BLaER1 treated with 17β-estradiol and CSF1 and Interleukin-3, amounts not matched to agents 10 nM and 100 nM (cell line): Measurements from ENCODE around the gene FAM193B.
A peak's percentile ranks its signal among the peaks of the same experiment; 100 is the strongest.

Experiments
- H3K27ac ChIP-seq, 11 experiments: shearing (Covaris generic); formaldehyde crosslinking; 2 replicates each; pipeline ENCODE4 v1.8.1; 2022
- H3K27me3 ChIP-seq, 11 experiments: shearing (Covaris generic); formaldehyde crosslinking; 2 replicates each; pipeline ENCODE4 v1.8.1; 2022
- H3K36me3 ChIP-seq, 11 experiments: shearing (Covaris generic); formaldehyde crosslinking; 2 replicates each; pipeline ENCODE4 v1.8.1; 2022
- H3K4me1 ChIP-seq, 10 experiments: shearing (Covaris generic); formaldehyde crosslinking; 2 replicates each; pipeline ENCODE4 v1.8.1; 2022
- H3K4me2 ChIP-seq, 11 experiments: shearing (Covaris generic); formaldehyde crosslinking; 2 replicates each; pipeline ENCODE4 v1.8.1; 2022
- H3K4me3 ChIP-seq, 10 experiments: shearing (Covaris generic); formaldehyde crosslinking; 2 replicates each; pipeline ENCODE4 v1.8.1; 2022
- H3K9ac ChIP-seq, 11 experiments: shearing (Covaris generic); formaldehyde crosslinking; 2 replicates each; pipeline ENCODE4 v1.8.1; 2022
- H3K9me3 ChIP-seq, 11 experiments: shearing (Covaris generic); formaldehyde crosslinking; replicated peaks in 1 of 11; 2 replicates each; pipeline ENCODE4 v1.8.1; 2022
- H4K20me1 ChIP-seq, 11 experiments: shearing (Covaris generic); formaldehyde crosslinking; 2 replicates each; pipeline ENCODE4 v1.8.1; 2022
- Cebpa-rat ChIP-seq, 11 experiments: shearing (Covaris generic); IDR thresholded peaks; 2 replicates each; pipeline ENCODE4 v1.8.1; 2022

The FAM193B gene

GRCh38 chr5:177592010-177592834 is 37.9 kb upstream of the FAM193B start, which contains the start of gene TMED9:
TMED9 (plus strand) TSS chr5:177592203; CDS start chr5:177592215, 12 bp downstream.
- H3K27me3 ChIP-seq: no peaks in the 10 kb centered on the region
- H3K9ac ChIP-seq: peak within 1 kb of the TSS; percentile 82 to 95 (median 89)
- peak within 1 kb of the TSS; percentile 77 to 97 (median 86) for H3K4me2 ChIP-seq
- H3K27ac ChIP-seq: peak within 1 kb of the TSS; percentile 75 to 91 (median 87)
- peak within 1 kb of the TSS; percentile 80 to 95 (median 90) for H3K4me3 ChIP-seq
- H3K9me3 ChIP-seq: no peaks in the 10 kb centered on the region
- peaks cover 18 to 48% (median 39%) of the 10 kb centered on the region in 11 experiments; a peak in 21 of 22 replicates for H4K20me1 ChIP-seq
- TF ChIP-seq Cebpa-rat (IDR thresholded peaks at IDR 0.05): no peak
- peaks cover 13 to 51% (median 30%) of the 10 kb centered on the region in 10 experiments for H3K4me1 ChIP-seq
- peaks cover 39 to 45% (median 43%) of the 10 kb centered on the region in 11 experiments for H3K36me3 ChIP-seq

- Histone ChIP-seq H3K4me2 (peak overlapping the region; percentile 49 to 94 (median 86)), H3K9ac (peak overlapping the region in 10 of 11 experiments; percentile 87 to 95 (median 90); a peak in 15 of 22 replicates), H3K9me3 (no peaks in the 10 kb centered on the region), H3K4me1 (peaks cover 13 to 46% (median 29%) of the 10 kb centered on the region in 10 experiments), H3K27ac (peak overlapping the region in 6 of 11 experiments; percentile 85 to 91 (median 89); a peak in 7 of 22 replicates), H3K27me3 (no peaks in the 10 kb centered on the region), H3K4me3 (peak overlapping the region; percentile 80 to 95 (median 90)), H4K20me1 (peaks cover 18 to 44% (median 38%) of the 10 kb centered on the region in 11 experiments; a peak in 21 of 22 replicates), H3K36me3 (peaks cover 36 to 39% (median 38%) of the 10 kb centered on the region in 11 experiments)
- TF ChIP-seq Cebpa-rat (IDR thresholded peaks at IDR 0.05): no peak
Measured at GRCh38 chr5:177591690-177592009, 37.3 kb upstream of the FAM193B start.

- H3K9ac ChIP-seq: no peak overlapping the region
- H3K36me3 ChIP-seq: peaks cover 23 to 27% (median 26%) of the 10 kb centered on the region in 11 experiments
- no peak for TF ChIP-seq Cebpa-rat (IDR thresholded peaks at IDR 0.05)
- H3K4me2 ChIP-seq: no peak overlapping the region
- no peak overlapping the region for H3K4me3 ChIP-seq
- H3K9me3 ChIP-seq: no peaks in the 10 kb centered on the region
- H3K27ac ChIP-seq: no peak overlapping the region
- H3K4me1 ChIP-seq: peaks cover 13 to 38% (median 25%) of the 10 kb centered on the region in 10 experiments
- H4K20me1 ChIP-seq: peaks cover 18 to 31% (median 28%) of the 10 kb centered on the region in 11 experiments; a peak in 21 of 22 replicates
- no peaks in the 10 kb centered on the region for H3K27me3 ChIP-seq
Measured at GRCh38 chr5:177590406-177590805, 36.0 kb upstream of the FAM193B start.

DNA sequence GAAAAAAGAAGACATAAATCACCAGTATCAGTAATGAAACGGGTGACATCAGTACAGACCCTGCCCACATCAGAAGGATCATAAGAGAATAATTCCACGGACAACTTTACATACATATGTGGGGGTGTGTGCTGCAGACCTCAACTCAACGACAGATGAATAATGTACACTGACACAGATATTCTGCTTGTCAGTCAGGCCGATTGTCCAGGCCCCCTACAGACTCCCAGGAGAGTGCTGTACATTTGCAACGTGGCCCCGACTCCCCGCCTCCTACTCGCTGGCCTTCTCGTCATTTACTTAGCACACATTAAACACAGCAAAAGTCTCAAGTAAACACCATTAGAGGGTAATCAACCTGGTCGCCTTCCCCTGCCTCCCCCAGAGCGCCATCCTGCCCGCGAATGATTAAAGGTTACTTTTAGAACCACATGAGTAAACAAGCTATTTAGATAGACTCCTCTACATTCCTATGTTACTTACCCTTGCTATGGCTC is 34.1 kb upstream of the FAM193B start:
- Histone ChIP-seq H3K27me3 (no peaks in the 10 kb centered on the region), H3K4me1 (peaks cover 8 to 18% (median 13%) of the 10 kb centered on the region in 10 experiments), H3K27ac (no peak overlapping the region), H4K20me1 (peaks cover 6 to 12% (median 8%) of the 10 kb centered on the region in 11 experiments; a peak in 19 of 22 replicates), H3K36me3 (peaks cover 4 to 7% (median 6%) of the 10 kb centered on the region in 11 experiments), H3K9me3 (no peaks in the 10 kb centered on the region), H3K4me3 (no peak overlapping the region), H3K9ac (no peak overlapping the region), H3K4me2 (no peak overlapping the region)
- TF ChIP-seq Cebpa-rat (IDR thresholded peaks at IDR 0.05): no peak

GRCh38 chr5:177578316-177578715 is 24.0 kb upstream of the FAM193B start:
- Histone ChIP-seq H3K36me3 (no peaks in the 10 kb centered on the region), H3K27me3 (no peaks in the 10 kb centered on the region), H3K27ac (no peak overlapping the region), H4K20me1 (no peaks in the 10 kb centered on the region), H3K4me1 (no peaks in the 10 kb centered on the region), H3K9ac (no peak overlapping the region), H3K4me2 (no peak overlapping the region), H3K9me3 (no peaks in the 10 kb centered on the region), H3K4me3 (no peak overlapping the region)
- TF ChIP-seq Cebpa-rat (IDR thresholded peaks at IDR 0.05): no peak

GRCh38 chr5:177576169-177576568 is 21.8 kb upstream of the FAM193B start:
- Histone ChIP-seq H3K9ac (no peak overlapping the region), H3K4me2 (no peak overlapping the region), H3K27ac (no peak overlapping the region), H4K20me1 (no peaks in the 10 kb centered on the region), H3K36me3 (no peaks in the 10 kb centered on the region), H3K9me3 (no peaks in the 10 kb centered on the region), H3K27me3 (no peaks in the 10 kb centered on the region), H3K4me1 (no peaks in the 10 kb centered on the region), H3K4me3 (no peak overlapping the region)
- no peak for TF ChIP-seq Cebpa-rat (IDR thresholded peaks at IDR 0.05)

- H4K20me1 ChIP-seq: no peaks in the 10 kb centered on the region
- no peaks in the 10 kb centered on the region for H3K9me3 ChIP-seq
- H3K4me3 ChIP-seq: no peak overlapping the region
- H3K36me3 ChIP-seq: no peaks in the 10 kb centered on the region
- TF ChIP-seq Cebpa-rat (IDR thresholded peaks at IDR 0.05): no peak
- H3K9ac ChIP-seq: no peak overlapping the region
- H3K27ac ChIP-seq: no peak overlapping the region
- H3K27me3 ChIP-seq: no peaks in the 10 kb centered on the region
- no peaks in the 10 kb centered on the region for H3K4me1 ChIP-seq
- H3K4me2 ChIP-seq: no peak overlapping the region
Measured at GRCh38 chr5:177575488-177575887, 21.1 kb upstream of the FAM193B start.

DNA sequence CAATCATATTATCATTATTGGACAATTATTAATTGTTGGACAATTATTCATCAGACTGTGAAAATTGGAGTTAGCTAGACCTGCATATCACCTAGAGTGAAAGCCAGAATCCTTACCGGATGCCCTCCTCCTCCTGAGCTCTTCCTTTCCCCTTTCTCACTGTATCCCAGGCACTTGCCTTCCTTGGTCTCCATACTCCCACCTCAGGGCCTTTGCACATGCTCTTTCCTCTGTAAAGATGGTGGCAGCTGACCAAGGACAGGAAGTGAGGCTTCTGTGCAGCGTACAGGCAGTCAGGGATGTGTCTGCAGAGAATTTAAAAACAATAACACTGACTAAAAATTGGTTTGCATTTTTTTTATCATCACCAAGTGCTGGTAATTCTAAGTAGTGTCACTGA is 15.5 kb upstream of the FAM193B start:
- H3K27ac ChIP-seq: no peak overlapping the region
- no peak overlapping the region for H3K4me3 ChIP-seq
- no peak overlapping the region for H3K4me2 ChIP-seq
- TF ChIP-seq Cebpa-rat (IDR thresholded peaks at IDR 0.05): no peak
- H3K36me3 ChIP-seq: no peaks in the 10 kb centered on the region
- H3K9ac ChIP-seq: no peak overlapping the region
- H3K4me1 ChIP-seq: peaks cover 0 to 3% (median 0%) of the 10 kb centered on the region in 10 experiments; a peak in 2 of 20 replicates
- no peaks in the 10 kb centered on the region for H3K9me3 ChIP-seq
- no peaks in the 10 kb centered on the region for H4K20me1 ChIP-seq
- no peaks in the 10 kb centered on the region for H3K27me3 ChIP-seq

- Histone ChIP-seq H3K4me1 (peaks cover 0 to 3% (median 0%) of the 10 kb centered on the region in 10 experiments; a peak in 2 of 20 replicates), H3K4me2 (no peak overlapping the region), H4K20me1 (no peaks in the 10 kb centered on the region), H3K9me3 (no peaks in the 10 kb centered on the region), H3K9ac (no peak overlapping the region), H3K4me3 (no peak overlapping the region), H3K36me3 (no peaks in the 10 kb centered on the region), H3K27ac (no peak overlapping the region), H3K27me3 (no peaks in the 10 kb centered on the region)
- no peak for TF ChIP-seq Cebpa-rat (IDR thresholded peaks at IDR 0.05)
Measured at GRCh38 chr5:177568326-177568725, 14.0 kb upstream of the FAM193B start.
